Liver (tissue), 9 donors: ENCODE measurements around the gene EXOSC3. TPM values are rescaled to one million over a fixed set of nuclear protein-coding genes. Genes with fewer than 3 reads are reported as not detected.

Experiments
- DNase-seq: peaks from one replicate; pipeline ENCODE4 v3.0.0-alpha.2; 2017; ENCODE audit warnings: low spot score
- H3K27ac ChIP-seq, 2 donors: one replicate each; pipeline ENCODE4 v1.7.0; 2013; ENCODE audit warnings: inconsistent platforms in 2 of 2, low read length in 2 of 2, control low read depth in 1 of 2, low read depth in 1 of 2, mild to moderate bottlenecking in 1 of 2
- H3K27me3 ChIP-seq, 4 donors: one replicate each; pipeline versions ENCODE4 v1.6.1 to v1.7.0; 2013; ENCODE audit warnings: low read length in 3 of 4, inconsistent platforms in 1 of 4, mild to moderate bottlenecking in 1 of 4, moderate library complexity in 1 of 4; ENCODE audit not compliant: control insufficient read depth in 4 of 4, insufficient read depth in 4 of 4
- H3K36me3 ChIP-seq, 4 donors: one replicate each; pipeline versions ENCODE4 v1.6.1 to v1.7.0; 2013; ENCODE audit warnings: low read length in 3 of 4, mild to moderate bottlenecking in 3 of 4, low read depth in 1 of 4, moderate library complexity in 1 of 4; ENCODE audit not compliant: control insufficient read depth in 4 of 4, insufficient read depth in 3 of 4
- H3K4me1 ChIP-seq, 4 donors: one replicate each; pipeline versions ENCODE4 v1.6.1 to v1.7.0; 2013; ENCODE audit warnings: low read length in 3 of 4, mild to moderate bottlenecking in 3 of 4, moderate library complexity in 1 of 4; ENCODE audit not compliant: control insufficient read depth in 4 of 4, insufficient read depth in 4 of 4
- H3K4me3 ChIP-seq, 3 donors: one replicate each; pipeline versions ENCODE4 v1.6.1 to v1.7.0; 2013; ENCODE audit warnings: low read length in 3 of 3, control low read depth in 1 of 3, low read depth in 1 of 3, mild to moderate bottlenecking in 1 of 3
- H3K9ac ChIP-seq, 2 donors: one replicate each; pipeline ENCODE4 v1.7.0; 2013; ENCODE audit warnings: low read length in 2 of 2, mild to moderate bottlenecking in 2 of 2, moderate library complexity in 2 of 2, control low read depth in 1 of 2, low read depth in 1 of 2
- H3K9me3 ChIP-seq, 4 donors: one replicate each; pipeline versions ENCODE4 v1.6.1 to v1.7.0; 2013; ENCODE audit warnings: low read length in 3 of 4; ENCODE audit not compliant: control insufficient read depth in 4 of 4
- ATF3 ChIP-seq: IDR thresholded peaks from 2 replicates; pipeline ENCODE4 v1.6.1; 2016; ENCODE audit warnings: antibody characterized with exemption
- EGR1 ChIP-seq, 2 donors: IDR thresholded peaks; 2 replicates each; pipeline ENCODE4 v1.6.1; 2016 to 2018; ENCODE audit warnings: antibody characterized with exemption in 2 of 2, low read depth in 2 of 2
- FOXA1 ChIP-seq: IDR thresholded peaks from 2 replicates; pipeline ENCODE4 v1.6.1; 2016; ENCODE audit warnings: antibody characterized with exemption
- GABPA ChIP-seq, 2 donors: IDR thresholded peaks in 1 of 2; conservative IDR thresholded peaks in 1 of 2; 2 replicates each; pipeline ENCODE4 v1.6.1; 2016; ENCODE audit warnings: antibody characterized with exemption in 2 of 2, mild to moderate bottlenecking in 1 of 2, moderate library complexity in 1 of 2
- HNF4A ChIP-seq, 2 donors: conservative IDR thresholded peaks; 2 replicates each; pipeline ENCODE4 v1.6.1; 2016; ENCODE audit warnings: antibody characterized with exemption in 2 of 2, mild to moderate bottlenecking in 2 of 2
- HNF4G ChIP-seq: IDR thresholded peaks from 2 replicates; pipeline ENCODE4 v1.6.1; 2016; ENCODE audit warnings: antibody characterized with exemption
- JUND ChIP-seq, 2 donors: IDR thresholded peaks; 2 replicates each; pipeline ENCODE4 v1.6.1; 2016; ENCODE audit warnings: antibody characterized with exemption in 2 of 2
- MAX ChIP-seq: IDR thresholded peaks from 2 replicates; pipeline ENCODE4 v1.6.1; 2016; ENCODE audit warnings: antibody characterized with exemption
- NR2F2 ChIP-seq: IDR thresholded peaks from 2 replicates; pipeline ENCODE4 v1.6.1; 2016; ENCODE audit warnings: antibody characterized with exemption
- RXRA ChIP-seq, 2 donors: IDR thresholded peaks; 2 replicates each; pipeline ENCODE4 v1.6.1; 2017 to 2018; ENCODE audit warnings: antibody characterized with exemption in 2 of 2, mild to moderate bottlenecking in 1 of 2
- SP1 ChIP-seq: IDR thresholded peaks from 2 replicates; pipeline ENCODE4 v1.6.1; 2018; ENCODE audit warnings: antibody characterized with exemption, mild to moderate bottlenecking
- WGBS: extraction: QIAGEN DNeasy Blood & Tissue Kit; methylation state at CpG from one replicate; pipeline ENCODE4 v1.1.7; 2013; 5-methylcytosine and 5-hydroxymethylcytosine counted together
- polyA plus RNA-seq, 2 donors: library from polyadenylated mRNA; stranded (reverse) in 1 of 2; unstranded in 1 of 2; fragments of 200-250 nt in 1 of 2; fragments of >200 nt in 1 of 2; fragmentation: Nextera tagmentation in 1 of 2; extraction: Ambion mirVana in 1 of 2; gene quantifications; one replicate each; pipeline versions ENCODE4 v1.2.1 to v1.2.3, GENCODE V29; 2013 to 2015
- total RNA-seq, 2 donors: library from RNA; depleted of rRNA; stranded (reverse); fragments of >200 nt; gene quantifications; one replicate each; pipeline ENCODE4 v1.2.3, GENCODE V29; 2014
- TF ChIP-seq, protein P1 (sequence below): fragments of 150-350 bp; IDR thresholded peaks from 2 replicates; pipeline ENCODE4 v1.5.1; 2017; ENCODE audit warnings: improper control_type of control experiment, low read depth, low read length; ENCODE audit not compliant: missing input control
- TF ChIP-seq, protein P2 (sequence below): IDR thresholded peaks from 2 replicates; pipeline ENCODE4 v1.6.1; 2016; ENCODE audit warnings: antibody characterized with exemption, mild to moderate bottlenecking
- TF ChIP-seq, protein P3 (sequence below): IDR thresholded peaks from 2 replicates; pipeline ENCODE4 v1.6.1; 2016; ENCODE audit warnings: antibody characterized with exemption
- donor health status: healthy.
- donor health status: healthy.
- donor health status: healthy.
- donor health status: healthy.
- donor health status: healthy.

EXOSC3 gene
- total and polyA plus RNA-seq, 4 donors, result 16.2 to 27.7 (median 19.6) TPM

- no peak for TF ChIP-seq MAX
- TF ChIP-seq EGR1 (IDR thresholded peaks at IDR 0.05; ENCODE audit: low read depth in 2 of 2), result no peak
- TF ChIP-seq HNF4A (conservative IDR thresholded peaks at IDR 0.05), result no peak
- TF ChIP-seq RXRA (IDR thresholded peaks at IDR 0.05), result no peak
- TF ChIP-seq, protein P1, sequence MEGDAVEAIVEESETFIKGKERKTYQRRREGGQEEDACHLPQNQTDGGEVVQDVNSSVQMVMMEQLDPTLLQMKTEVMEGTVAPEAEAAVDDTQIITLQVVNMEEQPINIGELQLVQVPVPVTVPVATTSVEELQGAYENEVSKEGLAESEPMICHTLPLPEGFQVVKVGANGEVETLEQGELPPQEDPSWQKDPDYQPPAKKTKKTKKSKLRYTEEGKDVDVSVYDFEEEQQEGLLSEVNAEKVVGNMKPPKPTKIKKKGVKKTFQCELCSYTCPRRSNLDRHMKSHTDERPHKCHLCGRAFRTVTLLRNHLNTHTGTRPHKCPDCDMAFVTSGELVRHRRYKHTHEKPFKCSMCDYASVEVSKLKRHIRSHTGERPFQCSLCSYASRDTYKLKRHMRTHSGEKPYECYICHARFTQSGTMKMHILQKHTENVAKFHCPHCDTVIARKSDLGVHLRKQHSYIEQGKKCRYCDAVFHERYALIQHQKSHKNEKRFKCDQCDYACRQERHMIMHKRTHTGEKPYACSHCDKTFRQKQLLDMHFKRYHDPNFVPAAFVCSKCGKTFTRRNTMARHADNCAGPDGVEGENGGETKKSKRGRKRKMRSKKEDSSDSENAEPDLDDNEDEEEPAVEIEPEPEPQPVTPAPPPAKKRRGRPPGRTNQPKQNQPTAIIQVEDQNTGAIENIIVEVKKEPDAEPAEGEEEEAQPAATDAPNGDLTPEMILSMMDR, result no peak
Observed at GRCh38 chr9:37796232-37796631, 11.4 kb upstream of the EXOSC3 start (continued).

- Histone ChIP-seq H3K9me3 (no peaks in the 10 kb centered on the region), H3K27ac (no peak overlapping the region), H3K9ac (no peak overlapping the region), H3K27me3 (no peaks in the 10 kb centered on the region), H3K4me3 (no peak overlapping the region), H3K36me3 (peaks cover 0 to 2% (median 0%) of the 10 kb centered on the region in 4 donors), H3K4me1 (peaks cover 0 to 8% (median 2%) of the 10 kb centered on the region in 4 donors)
- 92% methylated on average over 5 of the region's 5 CpGs for WGBS
- no peak for DNase-seq
- TF ChIP-seq EGR1 (IDR thresholded peaks at IDR 0.05; ENCODE audit: low read depth in 2 of 2), result no peak
- no peak for TF ChIP-seq HNF4A (conservative IDR thresholded peaks at IDR 0.05)
- no peak for TF ChIP-seq JUND (IDR thresholded peaks at IDR 0.05)
- TF ChIP-seq, protein P2, sequence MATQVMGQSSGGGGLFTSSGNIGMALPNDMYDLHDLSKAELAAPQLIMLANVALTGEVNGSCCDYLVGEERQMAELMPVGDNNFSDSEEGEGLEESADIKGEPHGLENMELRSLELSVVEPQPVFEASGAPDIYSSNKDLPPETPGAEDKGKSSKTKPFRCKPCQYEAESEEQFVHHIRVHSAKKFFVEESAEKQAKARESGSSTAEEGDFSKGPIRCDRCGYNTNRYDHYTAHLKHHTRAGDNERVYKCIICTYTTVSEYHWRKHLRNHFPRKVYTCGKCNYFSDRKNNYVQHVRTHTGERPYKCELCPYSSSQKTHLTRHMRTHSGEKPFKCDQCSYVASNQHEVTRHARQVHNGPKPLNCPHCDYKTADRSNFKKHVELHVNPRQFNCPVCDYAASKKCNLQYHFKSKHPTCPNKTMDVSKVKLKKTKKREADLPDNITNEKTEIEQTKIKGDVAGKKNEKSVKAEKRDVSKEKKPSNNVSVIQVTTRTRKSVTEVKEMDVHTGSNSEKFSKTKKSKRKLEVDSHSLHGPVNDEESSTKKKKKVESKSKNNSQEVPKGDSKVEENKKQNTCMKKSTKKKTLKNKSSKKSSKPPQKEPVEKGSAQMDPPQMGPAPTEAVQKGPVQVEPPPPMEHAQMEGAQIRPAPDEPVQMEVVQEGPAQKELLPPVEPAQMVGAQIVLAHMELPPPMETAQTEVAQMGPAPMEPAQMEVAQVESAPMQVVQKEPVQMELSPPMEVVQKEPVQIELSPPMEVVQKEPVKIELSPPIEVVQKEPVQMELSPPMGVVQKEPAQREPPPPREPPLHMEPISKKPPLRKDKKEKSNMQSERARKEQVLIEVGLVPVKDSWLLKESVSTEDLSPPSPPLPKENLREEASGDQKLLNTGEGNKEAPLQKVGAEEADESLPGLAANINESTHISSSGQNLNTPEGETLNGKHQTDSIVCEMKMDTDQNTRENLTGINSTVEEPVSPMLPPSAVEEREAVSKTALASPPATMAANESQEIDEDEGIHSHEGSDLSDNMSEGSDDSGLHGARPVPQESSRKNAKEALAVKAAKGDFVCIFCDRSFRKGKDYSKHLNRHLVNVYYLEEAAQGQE, result no peak
- TF ChIP-seq ATF3, result no peak
- TF ChIP-seq, protein P3, sequence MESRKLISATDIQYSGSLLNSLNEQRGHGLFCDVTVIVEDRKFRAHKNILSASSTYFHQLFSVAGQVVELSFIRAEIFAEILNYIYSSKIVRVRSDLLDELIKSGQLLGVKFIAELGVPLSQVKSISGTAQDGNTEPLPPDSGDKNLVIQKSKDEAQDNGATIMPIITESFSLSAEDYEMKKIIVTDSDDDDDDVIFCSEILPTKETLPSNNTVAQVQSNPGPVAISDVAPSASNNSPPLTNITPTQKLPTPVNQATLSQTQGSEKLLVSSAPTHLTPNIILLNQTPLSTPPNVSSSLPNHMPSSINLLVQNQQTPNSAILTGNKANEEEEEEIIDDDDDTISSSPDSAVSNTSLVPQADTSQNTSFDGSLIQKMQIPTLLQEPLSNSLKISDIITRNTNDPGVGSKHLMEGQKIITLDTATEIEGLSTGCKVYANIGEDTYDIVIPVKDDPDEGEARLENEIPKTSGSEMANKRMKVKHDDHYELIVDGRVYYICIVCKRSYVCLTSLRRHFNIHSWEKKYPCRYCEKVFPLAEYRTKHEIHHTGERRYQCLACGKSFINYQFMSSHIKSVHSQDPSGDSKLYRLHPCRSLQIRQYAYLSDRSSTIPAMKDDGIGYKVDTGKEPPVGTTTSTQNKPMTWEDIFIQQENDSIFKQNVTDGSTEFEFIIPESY, result no peak
- no peak for TF ChIP-seq HNF4G
- TF ChIP-seq MAX, result no peak
- TF ChIP-seq SP1, result no peak
- TF ChIP-seq FOXA1, result no peak
- no peak for TF ChIP-seq GABPA (IDR thresholded peaks at IDR 0.05 in 1 of 2, conservative IDR thresholded peaks at IDR 0.05 in 1 of 2)
- TF ChIP-seq NR2F2, result no peak
- TF ChIP-seq, protein P1, result no peak
Observed at GRCh38 chr9:37792122-37792521, 7.3 kb upstream of the EXOSC3 start.
